OCI-LY1 (cell line): ENCODE results near the gene CXCR3.

Experiments used
- CTCF ChIP-seq: fragments of 200-600 bp; sonication (generic), shearing (Covaris generic); IDR thresholded peaks from 2 replicates; pipeline ENCODE4 v1.5.1; 2017; ENCODE audit warnings: mild to moderate bottlenecking, antibody characterized with exemption, low read length, moderate library complexity, mixed read lengths
- EZH2 ChIP-seq: fragments of 200-600 bp; sonication (generic), shearing (Covaris generic); IDR thresholded peaks from 2 replicates; pipeline ENCODE4 v1.8.0; 2017; ENCODE audit warnings: borderline replicate concordance, mixed run types, mild to moderate bottlenecking, antibody characterized with exemption, low read length, moderate library complexity, mixed read lengths

GRCh38 chrX:71578253-71579135 is 39.8 kb downstream of the CXCR3 start, which contains the start of gene GCNA:
- TF ChIP-seq CTCF, result no peak
- TF ChIP-seq EZH2, result no peak
